Myocyte (in vitro differentiated cells): ENCODE results near the gene TEX22. TPM values are rescaled to one million over a fixed set of nuclear protein-coding genes. Genes with fewer than 3 reads are reported as not detected.

Source experiments
- DNase-seq: peaks from one replicate; pipeline ENCODE4 v3.0.0-alpha.2; 2012; ENCODE audit warnings: low read depth
- total RNA-seq: library from RNA; depleted of rRNA; stranded (reverse); fragments of >200 nt; gene quantifications from 2 replicates; pipeline ENCODE4 v1.2.3, GENCODE V29; 2014

Gene TEX22
- total RNA-seq, 1 donor from 2014 or later, result 0.32 TPM

GRCh38 chr14:105366386-105367074 lies 31.8 kb upstream of the TEX22 start:
- no peak for DNase-seq

DNA sequence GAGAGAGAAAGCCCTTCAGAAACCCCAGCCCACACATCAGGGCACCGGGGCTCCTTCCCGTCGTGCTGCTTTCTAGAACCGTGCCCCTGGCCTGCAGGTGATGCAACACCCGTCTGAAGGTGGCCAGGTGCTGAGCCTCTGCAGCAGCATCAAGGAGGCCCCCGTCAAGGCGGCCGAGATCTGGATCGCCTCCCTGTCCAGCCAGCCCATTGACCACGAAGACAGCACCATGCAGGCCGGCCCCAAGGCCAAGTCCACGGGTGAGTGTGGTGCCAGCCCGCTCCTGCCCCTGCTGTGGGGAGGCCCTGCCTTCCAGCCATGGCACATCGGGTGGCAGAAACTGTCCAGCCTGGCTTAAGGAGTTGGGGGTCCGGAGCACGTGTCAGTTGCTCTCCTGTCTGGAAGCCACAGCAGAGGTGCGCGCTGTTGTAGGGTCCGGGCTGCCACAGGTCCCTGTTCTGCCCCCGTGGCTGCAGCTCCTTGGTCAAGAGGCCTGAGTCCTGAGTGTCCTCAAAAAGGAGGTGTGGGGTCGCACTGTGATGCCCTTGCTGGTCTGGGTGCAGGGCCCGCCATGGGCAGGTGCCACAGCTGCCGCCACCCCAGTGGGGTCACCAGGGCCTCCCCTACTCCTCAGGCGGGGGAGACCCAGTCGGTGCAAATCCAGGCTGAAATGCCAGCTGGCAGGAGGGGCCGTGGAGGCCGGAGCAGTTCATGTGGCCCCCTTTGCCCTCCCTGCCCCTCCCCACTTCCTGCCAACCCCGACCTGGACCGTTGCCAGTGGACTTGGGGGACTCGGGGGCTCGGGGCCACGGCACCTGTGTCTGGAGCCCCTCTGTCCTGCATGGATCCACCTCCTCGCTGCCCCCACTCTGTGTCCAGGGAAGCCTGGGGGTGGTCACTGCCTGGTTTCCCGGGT lies 31.0 kb upstream of the TEX22 start:
- no peak for DNase-seq

GRCh38 chr14:105368032-105368417 lies 30.3 kb upstream of the TEX22 start:
- no peak for DNase-seq

- no peak for DNase-seq
Measured at GRCh38 chr14:105368426-105368825, 29.9 kb upstream of the TEX22 start.

DNA sequence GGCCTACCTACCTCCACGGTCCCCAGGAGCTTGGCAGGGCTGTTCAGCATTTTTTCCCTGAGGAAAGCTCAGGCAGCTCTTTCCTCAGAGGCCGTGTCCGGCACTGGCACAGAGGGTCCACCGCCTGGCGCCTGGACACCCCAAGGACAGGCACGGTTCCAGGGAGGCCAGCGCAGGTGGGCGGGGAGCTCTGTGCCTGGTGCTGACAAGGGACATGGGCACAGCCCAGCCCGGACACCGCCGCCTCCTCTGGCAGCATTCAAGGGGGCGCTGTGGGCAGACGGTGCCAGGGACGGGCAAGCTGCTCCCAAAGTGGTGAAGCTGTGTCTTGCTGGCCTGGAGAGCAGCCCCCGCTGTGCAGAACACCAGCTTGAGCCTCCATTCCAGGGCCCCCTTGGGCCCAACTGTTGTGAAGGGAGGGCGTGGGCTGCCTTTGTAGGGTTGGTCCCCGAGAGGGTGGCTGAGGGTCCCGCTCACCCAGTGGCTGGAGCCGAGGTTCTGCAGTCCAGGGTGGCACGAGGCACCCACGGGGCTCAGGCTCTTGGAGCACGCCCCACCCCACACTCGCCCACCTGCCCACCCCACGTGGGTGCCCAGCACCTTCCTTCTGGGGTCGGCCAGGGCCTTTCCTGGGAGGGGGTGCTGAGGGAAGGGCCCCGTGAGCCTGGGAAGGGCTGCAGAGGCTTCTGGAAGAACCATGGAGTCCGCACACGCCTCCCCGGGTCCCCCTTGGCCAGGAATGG lies 29.3 kb upstream of the TEX22 start:
- no peak for DNase-seq

- DNase-seq, result no peak
Measured at GRCh38 chr14:105369653-105370040, 28.7 kb upstream of the TEX22 start.

- no peak for DNase-seq
Measured at GRCh38 chr14:105374389-105374788, 23.9 kb upstream of the TEX22 start.

GRCh38 chr14:105375635-105376057 lies 22.7 kb upstream of the TEX22 start:
- no peak for DNase-seq

DNA sequence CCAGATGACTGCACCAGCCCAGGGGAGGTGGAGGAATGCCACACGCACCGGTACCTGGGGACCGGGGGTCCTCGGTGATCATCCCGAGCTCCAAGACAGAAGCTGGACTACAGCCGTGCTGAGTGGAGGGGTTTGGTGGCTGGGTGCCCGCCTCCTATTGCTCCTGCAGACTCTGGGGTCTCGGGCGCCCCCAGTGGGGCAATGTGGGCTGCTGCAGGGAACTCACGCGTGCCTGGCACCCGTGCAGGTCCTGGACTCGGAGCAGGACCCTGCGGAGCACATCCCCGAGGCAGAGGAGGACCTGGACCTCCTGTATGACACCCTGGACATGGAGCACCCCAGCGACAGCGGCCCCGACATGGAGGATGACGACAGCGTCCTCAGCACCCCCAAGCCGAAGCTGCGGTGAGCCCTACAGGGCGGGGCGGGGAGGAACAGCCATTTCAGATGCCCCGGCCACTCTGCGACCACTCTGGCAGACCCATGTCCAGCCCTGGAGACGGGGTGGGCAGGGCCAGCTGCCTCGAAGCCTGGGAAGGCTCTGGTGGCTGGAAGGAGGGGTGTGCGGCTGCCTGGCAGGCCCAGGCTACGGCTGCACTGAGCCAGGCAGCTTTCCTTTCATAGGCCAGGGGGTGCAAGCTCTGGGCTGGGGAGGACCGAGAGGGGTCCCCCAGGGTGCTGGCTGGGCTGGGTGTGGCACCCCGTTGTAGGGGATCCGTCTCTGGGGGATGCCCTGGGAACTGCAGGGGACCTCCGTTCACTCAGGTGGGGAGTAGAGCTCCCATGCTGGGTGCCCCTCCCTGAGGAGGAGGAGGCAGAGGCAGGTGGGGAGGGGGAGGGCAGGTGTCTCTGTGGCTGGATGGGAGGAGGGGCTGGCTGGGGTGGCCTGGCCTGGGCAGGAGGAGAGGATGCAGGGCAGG lies 21.6 kb upstream of the TEX22 start:
- no peak for DNase-seq

- no peak for DNase-seq
Measured at GRCh38 chr14:105377555-105378182, 20.7 kb upstream of the TEX22 start.

DNA sequence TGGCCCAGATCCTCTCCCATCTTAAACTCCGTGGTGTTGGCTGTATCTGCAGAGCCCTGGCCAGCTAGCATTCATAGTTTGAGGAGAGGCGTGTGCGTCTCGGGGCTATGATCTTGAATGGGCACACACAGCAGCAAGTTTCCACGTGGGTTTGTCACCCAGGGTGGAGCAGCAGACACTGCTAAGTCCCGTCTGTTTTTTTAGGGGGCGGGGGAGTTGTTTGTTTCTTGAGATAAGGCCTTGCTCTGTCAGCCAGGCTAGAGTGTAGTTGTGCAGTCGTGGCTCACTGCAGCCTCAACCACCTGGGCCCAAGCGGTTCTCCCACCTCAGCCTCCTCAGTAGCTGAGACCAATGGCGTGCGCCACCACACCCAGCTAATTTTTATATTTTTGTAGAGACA lies 20.1 kb upstream of the TEX22 start:
- DNase-seq, result no peak

GRCh38 chr14:105378873-105379685 lies 19.3 kb upstream of the TEX22 start:
- no peak for DNase-seq

- DNase-seq, result no peak
Measured at GRCh38 chr14:105379946-105380345, 18.4 kb upstream of the TEX22 start.

GRCh38 chr14:105380756-105381155 lies 17.6 kb upstream of the TEX22 start:
- no peak for DNase-seq

GRCh38 chr14:105381446-105382342 lies 16.6 kb upstream of the TEX22 start:
- DNase-seq, result no peak

GRCh38 chr14:105382343-105383082 lies 15.8 kb upstream of the TEX22 start:
- no peak for DNase-seq

DNA sequence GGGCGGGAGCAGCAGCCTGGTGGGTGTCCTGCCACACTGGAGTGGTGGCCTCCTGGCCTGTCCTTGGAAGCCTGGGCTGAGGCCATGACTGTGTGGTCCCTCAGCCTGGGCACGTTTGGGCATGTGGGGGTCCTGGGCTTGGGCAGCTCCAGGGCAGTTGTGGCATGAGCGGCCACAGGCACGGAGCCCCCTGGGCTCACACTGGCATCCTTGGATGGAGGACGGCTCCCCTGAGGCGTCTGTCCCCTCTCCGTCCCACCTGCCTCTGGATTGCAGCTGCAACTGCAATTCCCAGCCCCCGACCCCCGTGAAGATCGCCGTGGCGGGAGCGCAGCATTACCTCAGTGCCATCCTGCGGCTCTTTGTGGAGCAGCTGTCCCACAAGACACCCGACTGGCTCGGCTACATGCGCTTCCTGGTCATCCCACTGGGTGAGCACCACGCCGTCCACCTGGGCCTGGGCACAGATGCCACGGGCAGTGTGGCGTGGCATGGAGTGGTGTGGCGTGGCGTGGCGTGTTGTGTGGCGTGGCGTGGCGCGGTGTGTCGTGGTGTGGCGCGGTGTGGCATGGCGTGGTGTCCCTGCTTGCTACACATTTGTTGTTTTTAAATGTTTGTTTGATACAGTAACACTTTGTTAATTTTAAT lies 15.1 kb upstream of the TEX22 start:
- no peak for DNase-seq
